Activated naive CD8-positive, alpha-beta T cell (primary cell): ENCODE measurements around the gene HSD3B2.

Source experiments
- H3K27ac Mint-ChIP-seq: one replicate; pipeline ENCODE4 v1.8.0; 2021; ENCODE audit warnings: mixed read lengths
- H3K27me3 Mint-ChIP-seq: one replicate; pipeline ENCODE4 v1.8.0; 2021; ENCODE audit warnings: mixed read lengths
- H3K36me3 Mint-ChIP-seq: one replicate; pipeline ENCODE4 v1.8.0; 2021; ENCODE audit warnings: mixed read lengths
- H3K4me1 Mint-ChIP-seq: one replicate; pipeline ENCODE4 v1.8.0; 2021; ENCODE audit warnings: low read depth, mixed read lengths
- H3K4me3 Mint-ChIP-seq: one replicate; pipeline ENCODE4 v1.8.0; 2021; ENCODE audit warnings: mild to moderate bottlenecking, mixed read lengths
- H3K9me3 Mint-ChIP-seq: one replicate; pipeline ENCODE4 v1.8.0; 2021; ENCODE audit warnings: low read depth, mixed read lengths

HSD3B2 gene

GRCh38 chr1:119463569-119463968 lies 48.6 kb downstream of the HSD3B2 start:
- no peak overlapping the region for H3K27ac Mint-ChIP-seq
- no peaks in the 10 kb centered on the region for H3K4me1 Mint-ChIP-seq
- peaks cover 5% of the 10 kb centered on the region for H3K27me3 Mint-ChIP-seq
- H3K9me3 Mint-ChIP-seq = no peaks in the 10 kb centered on the region
- H3K36me3 Mint-ChIP-seq = no peaks in the 10 kb centered on the region
- H3K4me3 Mint-ChIP-seq = no peak overlapping the region

- H3K27me3 Mint-ChIP-seq = peaks cover 8% of the 10 kb centered on the region
- no peaks in the 10 kb centered on the region for H3K36me3 Mint-ChIP-seq
- no peaks in the 10 kb centered on the region for H3K4me1 Mint-ChIP-seq
- no peak overlapping the region for H3K27ac Mint-ChIP-seq
- H3K9me3 Mint-ChIP-seq = no peaks in the 10 kb centered on the region
- H3K4me3 Mint-ChIP-seq = no peak overlapping the region
Measured at GRCh38 chr1:119466445-119466844, 51.5 kb downstream of the HSD3B2 start.

GRCh38 chr1:119467219-119467618 lies 52.3 kb downstream of the HSD3B2 start:
- no peaks in the 10 kb centered on the region for H3K4me1 Mint-ChIP-seq
- H3K27ac Mint-ChIP-seq = no peak overlapping the region
- H3K36me3 Mint-ChIP-seq = no peaks in the 10 kb centered on the region
- no peak overlapping the region for H3K4me3 Mint-ChIP-seq
- peaks cover 8% of the 10 kb centered on the region for H3K27me3 Mint-ChIP-seq
- no peaks in the 10 kb centered on the region for H3K9me3 Mint-ChIP-seq

- H3K36me3 Mint-ChIP-seq = no peaks in the 10 kb centered on the region
- no peaks in the 10 kb centered on the region for H3K4me1 Mint-ChIP-seq
- H3K27me3 Mint-ChIP-seq = peaks cover 8% of the 10 kb centered on the region
- H3K27ac Mint-ChIP-seq = no peak overlapping the region
- H3K9me3 Mint-ChIP-seq = no peaks in the 10 kb centered on the region
- no peak overlapping the region for H3K4me3 Mint-ChIP-seq
Measured at GRCh38 chr1:119467857-119468668, 53.1 kb downstream of the HSD3B2 start.

GRCh38 chr1:119469741-119470140 lies 54.8 kb downstream of the HSD3B2 start:
- H3K4me3 Mint-ChIP-seq = no peak overlapping the region
- H3K36me3 Mint-ChIP-seq = no peaks in the 10 kb centered on the region
- no peak overlapping the region for H3K27ac Mint-ChIP-seq
- H3K4me1 Mint-ChIP-seq = no peaks in the 10 kb centered on the region
- H3K9me3 Mint-ChIP-seq = no peaks in the 10 kb centered on the region
- peaks cover 5% of the 10 kb centered on the region for H3K27me3 Mint-ChIP-seq

GRCh38 chr1:119470377-119470776 lies 55.4 kb downstream of the HSD3B2 start:
- Mint-ChIP-seq H3K36me3 (no peaks in the 10 kb centered on the region), H3K9me3 (no peaks in the 10 kb centered on the region), H3K27ac (no peak overlapping the region), H3K4me3 (no peak overlapping the region), H3K27me3 (peaks cover 7% of the 10 kb centered on the region), H3K4me1 (no peaks in the 10 kb centered on the region)

GRCh38 chr1:119470958-119471357 lies 56.0 kb downstream of the HSD3B2 start:
- no peaks in the 10 kb centered on the region for H3K9me3 Mint-ChIP-seq
- no peak overlapping the region for H3K4me3 Mint-ChIP-seq
- no peak overlapping the region for H3K27ac Mint-ChIP-seq
- peaks cover 7% of the 10 kb centered on the region for H3K27me3 Mint-ChIP-seq
- no peaks in the 10 kb centered on the region for H3K36me3 Mint-ChIP-seq
- H3K4me1 Mint-ChIP-seq = no peaks in the 10 kb centered on the region

- Mint-ChIP-seq H3K4me3 (no peak overlapping the region), H3K27me3 (peaks cover 7% of the 10 kb centered on the region), H3K4me1 (no peaks in the 10 kb centered on the region), H3K36me3 (no peaks in the 10 kb centered on the region), H3K27ac (no peak overlapping the region), H3K9me3 (no peaks in the 10 kb centered on the region)
Measured at GRCh38 chr1:119471566-119471965, 56.6 kb downstream of the HSD3B2 start.

GRCh38 chr1:119472080-119472818 lies 57.3 kb downstream of the HSD3B2 start:
- H3K9me3 Mint-ChIP-seq = no peaks in the 10 kb centered on the region
- peaks cover 7% of the 10 kb centered on the region for H3K27me3 Mint-ChIP-seq
- H3K4me1 Mint-ChIP-seq = no peaks in the 10 kb centered on the region
- H3K36me3 Mint-ChIP-seq = no peaks in the 10 kb centered on the region
- H3K4me3 Mint-ChIP-seq = no peak overlapping the region
- H3K27ac Mint-ChIP-seq = no peak overlapping the region
